ENCODE results near the gene GAD2.

The GAD2 gene

GRCh38 chr10:26323219-26323618 lies 106.6 kb downstream of the GAD2 start:
- Histone ChIP-seq H4K20me1 (ENCODE audit: control insufficient read depth, insufficient read depth, low read depth, low read length) (no peaks in the 10 kb centered on the region), H3K79me2 (ENCODE audit: control insufficient read depth, low read length) (no peaks in the 10 kb centered on the region), H3K9me2 (replicated peaks; ENCODE audit: control insufficient read depth, low read length) (no peaks in the 10 kb centered on the region), H3K27ac (ENCODE audit: low read depth, low read length) (no peak overlapping the region), H3K4me1 (ENCODE audit: control insufficient read depth, low read length) (peaks cover 23% of the 10 kb centered on the region), H3K36me3 (ENCODE audit: control insufficient read depth, low read length) (peaks cover 3% of the 10 kb centered on the region; the same call in 1 of the 2 replicates), H3K9me3 (ENCODE audit: control insufficient read depth, insufficient read depth, low read length) (peaks cover 12% of the 10 kb centered on the region), H3K4me3 (ENCODE audit: low read length) (no peak overlapping the region), H3K4me2 (ENCODE audit: low read length) (no peak overlapping the region), H3F3A (ENCODE audit: control insufficient read depth, insufficient read depth) (no peaks in the 10 kb centered on the region), H3K27me3 (ENCODE audit: control insufficient read depth, low read length) (no peaks in the 10 kb centered on the region)
- TF ChIP-seq EZH2phosphoT487 (IDR thresholded peaks at IDR 0.05; ENCODE audit: borderline replicate concordance, low read length), result no peak

GRCh38 chr10:26326851-26327250 lies 110.3 kb downstream of the GAD2 start:
- no peaks in the 10 kb centered on the region for H3K79me2 ChIP-seq (ENCODE audit: control insufficient read depth, low read length)
- H3K4me3 ChIP-seq (ENCODE audit: low read length), result no peak overlapping the region
- peaks cover 12% of the 10 kb centered on the region for H3K9me3 ChIP-seq (ENCODE audit: control insufficient read depth, insufficient read depth, low read length)
- no peaks in the 10 kb centered on the region for H3K27me3 ChIP-seq (ENCODE audit: control insufficient read depth, low read length)
- peaks cover 3% of the 10 kb centered on the region; the same call in 1 of the 2 replicates for H3K36me3 ChIP-seq (ENCODE audit: control insufficient read depth, low read length)
- H3K4me1 ChIP-seq (ENCODE audit: control insufficient read depth, low read length), result peaks cover 16% of the 10 kb centered on the region
- H3K9me2 ChIP-seq (replicated peaks; ENCODE audit: control insufficient read depth, low read length), result no peaks in the 10 kb centered on the region
- H4K20me1 ChIP-seq (ENCODE audit: control insufficient read depth, insufficient read depth, low read depth, low read length), result no peaks in the 10 kb centered on the region
- no peak for TF ChIP-seq CTCF (IDR thresholded peaks at IDR 0.05; ENCODE audit: low read depth, low read length, poor library complexity, severe bottlenecking)
- TF ChIP-seq EZH2phosphoT487 (IDR thresholded peaks at IDR 0.05; ENCODE audit: borderline replicate concordance, low read length), result no peak
- H3K27ac ChIP-seq (ENCODE audit: low read depth, low read length), result peak overlapping the region; percentile 14; the same call in 1 of the 2 replicates
- H3F3A ChIP-seq (ENCODE audit: control insufficient read depth, insufficient read depth), result no peaks in the 10 kb centered on the region
- H3K4me2 ChIP-seq (ENCODE audit: low read length), result peak overlapping the region; percentile 14; the same call in 1 of the 2 replicates

GRCh38 chr10:26327811-26328210 lies 111.2 kb downstream of the GAD2 start:
- Histone ChIP-seq H3K4me3 (ENCODE audit: low read length) (no peak overlapping the region), H4K20me1 (ENCODE audit: control insufficient read depth, insufficient read depth, low read depth, low read length) (no peaks in the 10 kb centered on the region)

More at GRCh38 chr10:26327811-26328210, 111.2 kb downstream of the GAD2 start:
- Histone ChIP-seq H3K27me3 (ENCODE audit: control insufficient read depth, low read length) (no peaks in the 10 kb centered on the region), H3K9me3 (ENCODE audit: control insufficient read depth, insufficient read depth, low read length) (peaks cover 12% of the 10 kb centered on the region), H3K9me2 (replicated peaks; ENCODE audit: control insufficient read depth, low read length) (no peaks in the 10 kb centered on the region), H3K27ac (ENCODE audit: low read depth, low read length) (no peak overlapping the region), H3K79me2 (ENCODE audit: control insufficient read depth, low read length) (no peaks in the 10 kb centered on the region), H3K4me1 (ENCODE audit: control insufficient read depth, low read length) (peaks cover 16% of the 10 kb centered on the region), H3F3A (ENCODE audit: control insufficient read depth, insufficient read depth) (no peaks in the 10 kb centered on the region), H3K4me2 (ENCODE audit: low read length) (no peak overlapping the region), H3K36me3 (ENCODE audit: control insufficient read depth, low read length) (peaks cover 3% of the 10 kb centered on the region; the same call in 1 of the 2 replicates)
- no peak for TF ChIP-seq EZH2phosphoT487 (IDR thresholded peaks at IDR 0.05; ENCODE audit: borderline replicate concordance, low read length)
- no peak for TF ChIP-seq CTCF (IDR thresholded peaks at IDR 0.05; ENCODE audit: low read depth, low read length, poor library complexity, severe bottlenecking)

Data from DOHH2 (cell line).